HG03196 (cell line): ENCODE results near the gene DAZ4.
"Not testable (repeated sequence)": the region's sequence is repeated elsewhere in the genome, so short reads cannot be mapped to it uniquely, and the experiment has no call there.

Experiments used
- ATAC-seq: cut with Tn5 transposase; IDR thresholded peaks from one replicate; pipeline ENCODE4 v1.9.1; 2021; ENCODE audit not compliant: unreplicated experiment

The DAZ4 gene, protein sequence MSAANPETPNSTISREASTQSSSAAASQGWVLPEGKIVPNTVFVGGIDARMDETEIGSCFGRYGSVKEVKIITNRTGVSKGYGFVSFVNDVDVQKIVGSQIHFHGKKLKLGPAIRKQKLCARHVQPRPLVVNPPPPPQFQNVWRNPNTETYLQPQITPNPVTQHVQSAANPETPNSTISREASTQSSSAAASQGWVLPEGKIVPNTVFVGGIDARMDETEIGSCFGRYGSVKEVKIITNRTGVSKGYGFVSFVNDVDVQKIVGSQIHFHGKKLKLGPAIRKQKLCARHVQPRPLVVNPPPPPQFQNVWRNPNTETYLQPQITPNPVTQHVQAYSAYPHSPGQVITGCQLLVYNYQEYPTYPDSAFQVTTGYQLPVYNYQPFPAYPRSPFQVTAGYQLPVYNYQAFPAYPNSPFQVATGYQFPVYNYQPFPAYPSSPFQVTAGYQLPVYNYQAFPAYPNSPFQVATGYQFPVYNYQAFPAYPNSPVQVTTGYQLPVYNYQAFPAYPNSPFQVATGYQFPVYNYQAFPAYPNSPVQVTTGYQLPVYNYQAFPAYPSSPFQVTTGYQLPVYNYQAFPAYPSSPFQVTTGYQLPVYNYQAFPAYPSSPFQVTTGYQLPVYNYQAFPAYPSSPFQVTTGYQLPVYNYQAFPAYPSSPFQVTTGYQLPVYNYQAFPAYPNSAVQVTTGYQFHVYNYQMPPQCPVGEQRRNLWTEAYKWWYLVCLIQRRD

GRCh38 chrY:24833619-24834018 is at the start of gene DAZ4:
DAZ4 (plus strand) TSS chrY:24833919; CDS start chrY:24834127, 208 bp downstream.
- ATAC-seq, result not testable (repeated sequence)

GRCh38 chrY:24813293-24813692 is 20.4 kb upstream of the DAZ4 start, which contains the start of gene DAZ3:
DAZ3 (minus strand) TSS chrY:24813393; CDS start chrY:24813185, 208 bp downstream.
- ATAC-seq, result not testable (repeated sequence)

GRCh38 chrY:24821836-24822235 is 11.9 kb upstream of the DAZ4 start:
- ATAC-seq, result not testable (repeated sequence)

DNA sequence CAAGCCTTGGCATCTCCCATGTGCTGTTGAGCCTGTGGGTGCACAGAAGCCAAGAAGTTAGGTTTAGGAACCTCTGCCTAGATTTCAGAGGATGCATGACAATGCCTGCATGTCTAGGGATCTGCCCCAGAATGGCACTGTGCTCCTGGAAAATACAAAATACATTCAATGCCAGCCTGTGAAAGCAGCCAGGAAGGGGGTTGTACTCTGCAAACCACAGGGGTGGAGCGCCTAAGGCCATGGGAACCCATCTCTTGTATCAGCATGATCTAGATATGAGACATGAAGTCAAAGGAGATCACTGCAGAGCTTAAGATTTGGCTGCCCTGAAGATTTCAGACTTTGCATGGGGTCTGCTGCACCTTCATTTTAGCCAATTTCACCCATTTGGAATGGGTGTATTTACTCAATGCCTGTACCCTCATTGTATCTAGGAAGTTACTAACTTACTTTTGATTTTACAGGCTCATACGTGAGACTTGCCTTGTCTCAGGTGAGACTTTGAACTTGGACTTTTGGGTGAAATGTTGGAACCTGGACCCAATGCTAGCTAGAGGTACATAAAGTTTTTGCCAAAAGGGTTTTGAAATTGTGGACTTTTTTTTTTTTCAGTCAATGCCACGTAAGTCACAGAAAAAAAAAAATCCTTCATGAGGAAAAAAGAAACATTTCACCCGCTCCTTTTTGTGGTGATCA is 9.4 kb upstream of the DAZ4 start:
- ATAC-seq, result not testable (repeated sequence)

- ATAC-seq, result not testable (repeated sequence)
These were observed 8.7 kb upstream of the DAZ4 start for GRCh38 chrY:24825069-24825468.
